ENCODE results near the gene MYBPHL. TPM values are rescaled to one million over a fixed set of nuclear protein-coding genes. Genes with fewer than 3 reads are reported as not detected.

Gene MYBPHL
- total RNA-seq, 2 experiments from 2014 or later = not detected

- CTCF ChIA-PET = interaction anchor here (0.9 to 4.6 kb wide), 10 partner anchors 10 to 269 kb away, joined by 3 to 47 read pairs (median 4); partner anchors contain the start of genes SARS1 and SORT1
- H3K27ac Mint-ChIP-seq = peak overlapping the region; percentile 76
Measured at GRCh38 chr1:109263234-109263596, 43.6 kb downstream of the MYBPHL start.

GRCh38 chr1:109262231-109263055 lies 44.4 kb downstream of the MYBPHL start:
- Mint-ChIP-seq H3K27ac (no peak overlapping the region), H3K4me3 (no peak overlapping the region), H3K9me3 (no peaks in the 10 kb centered on the region), H3K27me3 (no peaks in the 10 kb centered on the region), H3K36me3 (ENCODE audit: low read depth) (no peaks in the 10 kb centered on the region), H3K4me1 (ENCODE audit: low read depth) (peaks cover 2% of the 10 kb centered on the region)
- TF ChIP-seq CTCF (IDR thresholded peaks at IDR 0.05) = no peak
- intact Hi-C loops (cut with micrococcal nuclease) = loop anchor here (5.0 kb wide), 3 partner anchors 55 to 270 kb away; partner anchors contain the start of gene SORT1
- CTCF ChIA-PET = interaction anchor here (1.1 to 4.6 kb wide), 6 partner anchors 9 to 270 kb away, joined by 3 to 47 read pairs (median 11); partner anchors contain the start of gene SORT1
- no peak for DNase-seq
- POLR2A ChIA-PET = no interaction called here
- ATAC-seq = no peak

More at GRCh38 chr1:109263234-109263596, 43.6 kb downstream of the MYBPHL start:
- POLR2A ChIA-PET = interaction anchor here (1.5 kb wide), 1 partner anchor 9 kb away, joined by 4 read pairs; no protein-coding TSS in a partner anchor
- H3K27me3 Mint-ChIP-seq = no peaks in the 10 kb centered on the region
- no peaks in the 10 kb centered on the region for H3K9me3 Mint-ChIP-seq
- no peak for TF ChIP-seq CTCF (IDR thresholded peaks at IDR 0.05)
- H3K36me3 Mint-ChIP-seq (ENCODE audit: low read depth) = no peaks in the 10 kb centered on the region
- H3K4me3 Mint-ChIP-seq = peak overlapping the region; percentile 12
- H3K4me1 Mint-ChIP-seq (ENCODE audit: low read depth) = peaks cover 2% of the 10 kb centered on the region
- intact Hi-C loops (cut with micrococcal nuclease) = loop anchor here (5.0 kb wide), 3 partner anchors 56 to 269 kb away; partner anchors contain the start of gene SORT1
- DNase-seq (no peak), ATAC-seq (peak; percentile 34)

- Mint-ChIP-seq H3K4me3 (no peak overlapping the region), H3K36me3 (ENCODE audit: low read depth) (no peaks in the 10 kb centered on the region), H3K27me3 (no peaks in the 10 kb centered on the region)
Measured at GRCh38 chr1:109261578-109261977, 45.2 kb downstream of the MYBPHL start.

GRCh38 chr1:109261006-109261405 lies 45.8 kb downstream of the MYBPHL start:
- H3K9me3 Mint-ChIP-seq = no peaks in the 10 kb centered on the region
- POLR2A ChIA-PET = no interaction called here

More at GRCh38 chr1:109261578-109261977, 45.2 kb downstream of the MYBPHL start:
- Mint-ChIP-seq H3K4me1 (ENCODE audit: low read depth) (peaks cover 2% of the 10 kb centered on the region), H3K27ac (no peak overlapping the region), H3K9me3 (no peaks in the 10 kb centered on the region)
- DNase-seq (no peak), ATAC-seq (no peak)
- ChIA-PET CTCF (interaction anchor here (3.5 to 4.6 kb wide), 2 partner anchors 16 to 137 kb away, joined by 18 to 47 read pairs; partner anchors contain the start of gene SORT1), POLR2A (no interaction called here)
- intact Hi-C loops (cut with micrococcal nuclease) = loop anchor here (5.0 kb wide), 3 partner anchors 54 to 271 kb away; partner anchors contain the start of gene SORT1
- TF ChIP-seq CTCF (IDR thresholded peaks at IDR 0.05) = no peak

More at GRCh38 chr1:109261006-109261405, 45.8 kb downstream of the MYBPHL start:
- no peak overlapping the region for H3K27ac Mint-ChIP-seq
- intact Hi-C loops (cut with micrococcal nuclease) = loop anchor here (5.0 kb wide), 3 partner anchors 54 to 271 kb away; partner anchors contain the start of gene SORT1
- H3K4me1 Mint-ChIP-seq (ENCODE audit: low read depth) = peaks cover 4% of the 10 kb centered on the region
- H3K36me3 Mint-ChIP-seq (ENCODE audit: low read depth) = no peaks in the 10 kb centered on the region
- CTCF ChIA-PET = interaction anchor here (4.6 kb wide), 1 partner anchor 138 kb away, joined by 47 read pairs; the partner anchor contains the start of gene SORT1
- no peak for TF ChIP-seq CTCF (IDR thresholded peaks at IDR 0.05)
- ATAC-seq (no peak), DNase-seq (no peak)
- H3K27me3 Mint-ChIP-seq = no peaks in the 10 kb centered on the region
- no peak overlapping the region for H3K4me3 Mint-ChIP-seq

Measured in activated CD8-positive, alpha-beta T cell treated with anti-CD3 and anti-CD28 coated beads for 36 hours (primary cell).